Measurements from ENCODE around the gene EEFSEC. TPM values are rescaled to one million over a fixed set of nuclear protein-coding genes. Genes with fewer than 3 reads are reported as not detected.

EEFSEC gene
- total RNA-seq, 1 donor from 2014 or later: 0.92 TPM

DNA sequence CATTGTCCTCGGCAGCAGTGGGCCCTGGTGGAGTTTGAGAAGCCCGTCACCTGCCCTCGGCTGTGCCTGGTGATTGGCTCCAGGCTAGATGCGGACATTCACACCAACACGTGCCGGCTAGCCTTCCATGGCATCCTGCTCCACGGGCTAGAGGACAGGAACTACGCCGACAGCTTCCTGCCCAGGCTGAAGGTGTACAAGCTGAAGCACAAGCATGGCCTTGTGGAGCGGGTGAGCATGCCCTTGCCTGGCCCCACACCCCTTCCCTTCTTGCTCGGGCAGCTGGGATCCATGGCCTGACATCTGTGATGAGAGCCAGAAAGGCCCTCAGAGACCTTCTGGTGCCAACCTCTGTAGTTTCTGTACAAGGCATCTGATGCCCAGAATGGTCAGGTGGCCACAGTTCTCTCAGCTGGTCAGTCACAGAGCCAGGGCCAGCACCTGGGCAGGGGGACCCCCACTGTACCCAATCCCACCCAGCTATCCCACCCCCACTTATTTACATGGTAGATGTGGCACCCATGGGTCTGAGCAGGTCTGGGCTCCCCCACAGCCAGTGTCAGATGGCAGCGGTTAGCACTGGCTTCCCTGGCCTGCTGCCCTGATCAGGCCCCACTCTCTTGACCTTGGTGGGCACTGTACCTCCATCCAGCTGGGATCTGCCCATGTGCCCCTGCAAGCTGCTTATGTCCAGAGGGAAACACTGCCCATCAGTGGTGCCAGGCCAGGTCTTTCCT lies 188.5 kb downstream of the EEFSEC start:
- DNase-seq (ENCODE audit: low spot score): no peak
- Histone ChIP-seq H3K4me2 (no peak overlapping the region), H2AFZ (replicated peaks) (no peak overlapping the region), H3K27me3 (no peaks in the 10 kb centered on the region), H3K9ac (no peak overlapping the region), H3K9me3 (ENCODE audit: low read depth) (no peaks in the 10 kb centered on the region), H3K4me1 (no peaks in the 10 kb centered on the region), H4K20me1 (ENCODE audit: low read depth) (no peaks in the 10 kb centered on the region), H3K36me3 (no peaks in the 10 kb centered on the region), H3F3A (ENCODE audit: low read depth) (no peaks in the 10 kb centered on the region), H3K79me2 (ENCODE audit: low read depth) (no peaks in the 10 kb centered on the region), H3K27ac (no peak overlapping the region), H3K4me3 (no peak overlapping the region)
- no peak overlapping the region for H3K27ac Mint-ChIP-seq
- TF ChIP-seq EZH2 (IDR thresholded peaks at IDR 0.05): no peak
- TF ChIP-seq, protein P1, sequence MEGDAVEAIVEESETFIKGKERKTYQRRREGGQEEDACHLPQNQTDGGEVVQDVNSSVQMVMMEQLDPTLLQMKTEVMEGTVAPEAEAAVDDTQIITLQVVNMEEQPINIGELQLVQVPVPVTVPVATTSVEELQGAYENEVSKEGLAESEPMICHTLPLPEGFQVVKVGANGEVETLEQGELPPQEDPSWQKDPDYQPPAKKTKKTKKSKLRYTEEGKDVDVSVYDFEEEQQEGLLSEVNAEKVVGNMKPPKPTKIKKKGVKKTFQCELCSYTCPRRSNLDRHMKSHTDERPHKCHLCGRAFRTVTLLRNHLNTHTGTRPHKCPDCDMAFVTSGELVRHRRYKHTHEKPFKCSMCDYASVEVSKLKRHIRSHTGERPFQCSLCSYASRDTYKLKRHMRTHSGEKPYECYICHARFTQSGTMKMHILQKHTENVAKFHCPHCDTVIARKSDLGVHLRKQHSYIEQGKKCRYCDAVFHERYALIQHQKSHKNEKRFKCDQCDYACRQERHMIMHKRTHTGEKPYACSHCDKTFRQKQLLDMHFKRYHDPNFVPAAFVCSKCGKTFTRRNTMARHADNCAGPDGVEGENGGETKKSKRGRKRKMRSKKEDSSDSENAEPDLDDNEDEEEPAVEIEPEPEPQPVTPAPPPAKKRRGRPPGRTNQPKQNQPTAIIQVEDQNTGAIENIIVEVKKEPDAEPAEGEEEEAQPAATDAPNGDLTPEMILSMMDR (IDR thresholded peaks at IDR 0.05): no peak
- no peak for TF ChIP-seq EZH2phosphoT487 (IDR thresholded peaks at IDR 0.05)
- H3K4me3 Mint-ChIP-seq: no peak overlapping the region
- H3K9me3 Mint-ChIP-seq: no peaks in the 10 kb centered on the region
- peaks cover 4% of the 10 kb centered on the region for H3K36me3 Mint-ChIP-seq
- no peaks in the 10 kb centered on the region for H3K27me3 Mint-ChIP-seq (ENCODE audit: insufficient read depth, low read depth)
- peaks cover 37% of the 10 kb centered on the region for H3K4me1 Mint-ChIP-seq

DNA sequence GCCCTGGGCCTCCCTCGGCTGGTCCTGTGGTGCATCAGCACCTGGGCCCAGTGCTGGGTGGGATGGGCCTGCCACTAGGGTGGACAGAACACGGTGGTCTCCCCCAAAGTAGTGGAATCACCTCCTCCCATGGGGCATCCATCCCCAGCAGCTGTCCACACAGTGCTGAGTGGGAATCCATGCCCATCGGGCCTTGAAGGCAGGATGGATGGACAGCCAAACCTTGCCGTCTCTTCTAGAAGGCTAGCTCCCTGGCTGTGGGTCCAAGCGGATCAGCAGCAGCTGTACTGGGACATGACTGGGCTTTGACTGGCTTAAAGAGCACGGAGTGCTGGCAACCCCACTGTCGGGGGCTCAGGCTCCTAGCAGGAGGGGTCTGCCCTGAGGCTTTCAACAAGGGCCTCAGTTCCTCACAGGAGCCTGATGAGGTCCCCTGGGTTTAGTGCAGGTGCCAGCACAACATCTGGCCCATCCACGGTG lies 189.5 kb downstream of the EEFSEC start:
- Histone ChIP-seq H3K36me3 (no peaks in the 10 kb centered on the region), H3K4me1 (no peaks in the 10 kb centered on the region), H3K79me2 (ENCODE audit: low read depth) (no peaks in the 10 kb centered on the region), H3K9me3 (ENCODE audit: low read depth) (no peaks in the 10 kb centered on the region), H3K4me2 (no peak overlapping the region), H4K20me1 (ENCODE audit: low read depth) (no peaks in the 10 kb centered on the region), H3K27ac (no peak overlapping the region), H3K9ac (no peak overlapping the region), H2AFZ (replicated peaks) (no peak overlapping the region), H3F3A (ENCODE audit: low read depth) (no peaks in the 10 kb centered on the region), H3K27me3 (no peaks in the 10 kb centered on the region), H3K4me3 (no peak overlapping the region)
- Mint-ChIP-seq H3K4me3 (no peak overlapping the region), H3K9me3 (no peaks in the 10 kb centered on the region), H3K27me3 (ENCODE audit: insufficient read depth, low read depth) (no peaks in the 10 kb centered on the region), H3K36me3 (peaks cover 4% of the 10 kb centered on the region), H3K4me1 (peaks cover 28% of the 10 kb centered on the region), H3K27ac (no peak overlapping the region)
- DNase-seq (ENCODE audit: low spot score): no peak
- TF ChIP-seq EZH2 (IDR thresholded peaks at IDR 0.05) (no peak), EZH2phosphoT487 (IDR thresholded peaks at IDR 0.05) (no peak)
- TF ChIP-seq, protein P1 (IDR thresholded peaks at IDR 0.05): no peak

DNA sequence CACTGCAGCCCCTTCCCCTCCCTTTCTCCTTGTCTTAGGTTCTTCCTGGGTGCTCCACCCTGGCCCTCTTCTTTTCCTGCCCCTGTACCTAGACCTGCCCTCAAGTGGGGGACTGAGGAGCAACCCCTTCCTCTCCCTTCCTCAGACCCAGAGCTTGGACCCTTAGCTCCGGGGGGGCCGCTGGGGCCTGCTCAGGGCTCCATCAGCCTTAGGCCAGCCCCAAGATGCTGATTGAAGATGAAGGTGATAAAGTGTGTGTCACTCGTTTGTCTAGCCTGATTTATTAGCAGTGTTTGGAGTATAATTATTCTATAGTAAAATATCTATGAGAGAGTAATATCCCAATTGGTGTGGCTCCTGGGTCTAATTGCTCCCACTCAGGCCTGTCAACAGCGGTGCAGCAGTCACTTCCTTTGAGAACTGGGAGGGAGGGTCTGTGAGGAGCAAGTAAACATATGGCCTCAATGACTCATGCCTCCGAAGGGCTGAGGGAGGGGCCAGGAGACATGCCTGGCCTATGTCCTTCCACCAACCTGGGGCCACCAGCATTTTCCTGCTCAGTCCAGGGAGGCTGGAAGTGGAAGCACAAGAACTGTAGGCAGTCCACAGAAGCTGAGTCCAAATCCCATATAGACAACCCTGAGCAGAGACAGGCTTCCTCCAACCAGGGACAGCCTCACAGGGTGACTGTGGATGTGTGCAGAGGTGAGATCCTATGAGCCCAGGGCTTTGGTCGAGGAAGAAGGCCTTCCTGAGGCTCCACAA lies 190.2 kb downstream of the EEFSEC start:
- Histone ChIP-seq H3K9ac (no peak overlapping the region), H3K27ac (no peak overlapping the region), H3K27me3 (no peaks in the 10 kb centered on the region), H3K4me2 (no peak overlapping the region), H3K4me3 (no peak overlapping the region), H3K36me3 (no peaks in the 10 kb centered on the region), H4K20me1 (ENCODE audit: low read depth) (no peaks in the 10 kb centered on the region), H3K79me2 (ENCODE audit: low read depth) (no peaks in the 10 kb centered on the region), H3K4me1 (peaks cover under 1% of the 10 kb centered on the region), H3F3A (ENCODE audit: low read depth) (no peaks in the 10 kb centered on the region), H2AFZ (replicated peaks) (no peak overlapping the region), H3K9me3 (ENCODE audit: low read depth) (no peaks in the 10 kb centered on the region)
- no peak for TF ChIP-seq EZH2phosphoT487 (IDR thresholded peaks at IDR 0.05)
- TF ChIP-seq, protein P1 (IDR thresholded peaks at IDR 0.05): no peak
- no peak for TF ChIP-seq EZH2 (IDR thresholded peaks at IDR 0.05)
- peaks cover 22% of the 10 kb centered on the region for H3K4me1 Mint-ChIP-seq
- DNase-seq (ENCODE audit: low spot score): no peak
- H3K4me3 Mint-ChIP-seq: no peak overlapping the region
- no peak overlapping the region for H3K27ac Mint-ChIP-seq
- no peaks in the 10 kb centered on the region for H3K9me3 Mint-ChIP-seq
- H3K27me3 Mint-ChIP-seq (ENCODE audit: insufficient read depth, low read depth): no peaks in the 10 kb centered on the region
- H3K36me3 Mint-ChIP-seq: peaks cover 4% of the 10 kb centered on the region
